Right ventricle myocardium superior (tissue), 1 donor: ENCODE data around the gene AKAP9. TPM values are rescaled to one million over a fixed set of nuclear protein-coding genes. Genes with fewer than 3 reads are reported as not detected.
A peak's percentile ranks its signal among the peaks of the same experiment; 100 is the strongest.
"Not testable (repeated sequence)": the region's sequence is repeated elsewhere in the genome, so short reads cannot be mapped to it uniquely, and the experiment has no call there.

Experiments
- ATAC-seq: fragments of 200-7000 bp; cut with Tn5 transposase; one replicate; pipeline ENCODE4 v1.9.1; 2020; ENCODE audit warnings: mild to moderate bottlenecking; ENCODE audit not compliant: poor library complexity
- DNase-seq: peaks from one replicate; pipeline ENCODE4 v3.0.0-alpha.2; 2020
- intact Hi-C: fragments of 100-400 bp; cut with DNase I; formaldehyde crosslinking; loops from one replicate; pipeline ENCODE4 v1.11.2; 2022
- total RNA-seq: library from RNA; stranded (reverse); fragmentation: NEBNext Ultra II Directional; extraction: Animal tissue kit (Norgen Biotek cat#: 25700); gene quantifications from one replicate; pipeline ENCODE4 v1.2.1, GENCODE V29; 2021
- donor health status: DM: no; HTN: yes; CAD: no; lungs with severe emphysema.

AKAP9 gene
- total RNA-seq, 1 donor from 2014 or later, result 44.0 TPM

GRCh38 chr7:91993976-91994375, 53.3 kb downstream of the AKAP9 start:
- intact Hi-C loops, result no loop called here
- DNase-seq (no peak), ATAC-seq (no peak)

DNA sequence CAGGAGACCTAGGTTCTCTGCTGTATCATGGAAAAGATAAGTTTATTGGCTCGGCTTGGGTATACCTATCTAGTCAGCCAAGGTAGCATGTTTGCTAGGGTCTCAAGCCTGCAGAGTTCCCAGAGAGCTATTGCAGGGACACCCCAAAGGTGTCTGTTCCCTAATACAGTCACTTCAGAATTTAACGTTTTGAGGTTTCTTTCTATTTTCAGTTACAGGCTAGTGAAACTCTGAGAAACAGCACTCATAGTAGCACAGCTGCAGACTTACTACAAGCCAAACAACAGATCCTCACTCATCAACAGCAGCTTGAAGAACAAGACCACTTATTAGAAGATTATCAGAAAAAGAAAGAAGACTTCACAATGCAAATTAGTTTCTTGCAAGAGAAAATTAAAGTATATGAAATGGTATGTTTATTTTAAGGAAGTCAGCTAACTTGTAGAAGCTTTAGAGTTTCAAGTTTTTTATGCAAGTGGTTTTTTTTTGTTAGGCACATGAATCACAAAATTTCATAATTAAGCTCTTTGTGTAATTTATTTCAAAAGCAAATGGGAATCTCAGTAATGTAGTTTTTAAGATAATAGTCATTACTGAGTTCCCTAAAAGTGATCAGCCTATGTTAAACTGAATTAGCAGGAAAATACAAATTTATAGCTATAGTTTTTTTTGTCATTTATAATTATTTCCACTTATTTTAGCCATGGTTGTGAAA, 54.9 kb downstream of the AKAP9 start:
- no peak for ATAC-seq
- intact Hi-C loops, result no loop called here
- DNase-seq, result no peak

DNA sequence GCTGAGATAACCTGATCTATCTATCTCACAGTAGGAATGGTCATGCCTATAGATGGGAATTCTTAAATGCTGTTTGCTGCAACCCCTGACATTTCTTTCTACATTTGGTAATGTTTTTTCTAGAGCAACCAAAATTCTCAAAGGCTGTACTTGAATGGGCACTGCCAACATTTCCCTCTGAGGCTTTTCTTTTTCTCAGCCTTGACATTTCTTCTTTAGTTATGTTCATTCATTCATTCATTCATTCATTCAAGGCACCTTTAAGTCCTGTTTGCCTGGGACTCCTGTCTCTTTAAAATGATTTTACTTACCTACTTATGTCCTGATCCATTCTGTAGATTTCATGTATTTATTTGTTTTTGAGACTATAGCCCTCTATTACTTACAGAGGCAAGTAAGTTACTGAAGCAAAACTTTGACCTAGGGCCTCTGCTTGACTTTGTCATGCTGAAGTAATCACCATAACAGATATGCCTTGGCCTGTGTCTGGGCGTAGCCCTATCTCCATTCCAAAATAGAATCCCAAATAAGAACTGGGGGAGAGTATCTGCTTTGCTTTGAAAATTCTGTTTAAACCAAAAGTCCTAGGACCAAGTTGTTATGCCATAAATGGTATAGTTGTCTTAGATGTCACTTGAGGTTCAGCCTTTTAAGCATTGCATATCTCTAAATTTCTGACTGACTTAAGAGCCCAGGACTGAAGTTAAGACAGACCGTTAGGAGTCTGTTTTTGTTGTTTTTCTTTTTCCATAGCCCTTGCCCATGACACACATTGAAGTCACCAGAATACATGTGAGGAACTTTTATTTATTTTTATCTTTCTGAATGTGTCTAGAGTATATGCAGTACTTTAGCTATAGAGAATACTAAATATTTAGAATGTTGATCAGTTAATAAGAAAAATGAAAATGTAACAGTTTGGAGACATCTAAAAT, 59.2 kb downstream of the AKAP9 start:
- intact Hi-C loops, result no loop called here
- ATAC-seq, result peak; percentile 83
- no peak for DNase-seq

DNA sequence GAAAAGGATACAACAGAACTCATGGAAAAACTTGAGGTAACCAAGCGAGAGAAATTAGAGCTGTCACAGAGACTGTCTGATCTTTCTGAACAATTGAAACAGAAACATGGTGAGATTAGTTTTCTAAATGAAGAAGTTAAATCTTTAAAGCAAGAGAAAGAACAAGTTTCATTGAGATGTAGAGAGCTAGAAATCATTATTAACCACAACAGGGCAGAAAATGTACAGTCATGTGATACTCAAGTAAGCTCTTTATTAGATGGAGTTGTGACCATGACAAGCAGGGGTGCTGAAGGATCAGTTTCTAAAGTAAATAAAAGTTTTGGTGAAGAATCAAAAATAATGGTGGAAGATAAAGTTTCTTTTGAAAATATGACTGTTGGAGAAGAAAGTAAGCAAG, 62.1 kb downstream of the AKAP9 start:
- ATAC-seq, result no peak
- intact Hi-C loops, result no loop called here

GRCh38 chr7:92006046-92006445, 65.4 kb downstream of the AKAP9 start:
- ATAC-seq (no peak), DNase-seq (no peak)
- intact Hi-C loops, result no loop called here

More for the DNA sequence above, 62.1 kb downstream of the AKAP9 start:
- DNase-seq, result no peak

DNA sequence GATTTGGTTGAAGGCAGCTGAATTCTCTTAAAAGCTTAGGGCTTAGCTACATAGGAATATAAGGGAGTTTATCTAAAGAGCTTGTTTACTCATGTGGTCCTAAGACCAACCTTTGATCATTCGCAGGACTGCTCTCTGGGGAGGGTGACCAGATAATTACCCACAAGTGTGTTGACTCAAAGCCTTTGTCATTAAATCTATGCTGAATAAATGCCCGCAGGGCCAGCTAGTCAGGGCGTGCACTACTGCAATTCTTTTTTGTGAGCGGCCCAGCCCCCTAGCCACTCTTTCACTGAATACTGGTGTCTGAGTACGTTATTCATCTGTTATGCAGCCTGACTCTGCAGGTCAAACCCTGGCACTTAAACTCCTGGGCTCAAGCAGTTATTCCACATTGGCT, 69.6 kb downstream of the AKAP9 start:
- ATAC-seq (no peak), DNase-seq (no peak)
- intact Hi-C loops, result no loop called here

DNA sequence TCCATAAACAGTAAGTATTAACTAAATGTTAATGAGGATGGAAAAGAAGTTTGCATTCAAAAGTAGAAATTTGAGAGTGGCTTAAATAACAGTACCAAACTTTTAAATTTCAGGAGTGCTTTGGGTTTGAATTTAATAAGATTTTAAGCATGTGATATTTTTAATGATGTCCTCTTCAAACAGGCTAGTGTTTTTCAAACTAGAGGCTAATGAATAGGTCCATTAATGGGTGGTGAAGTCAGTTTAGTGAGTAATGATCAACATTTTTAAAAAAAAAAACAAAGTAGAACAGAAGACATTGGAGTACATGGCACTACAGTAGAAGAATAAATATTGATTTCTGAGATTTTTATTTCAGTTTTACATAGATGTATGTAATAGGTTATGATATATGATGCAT, 72.9 kb downstream of the AKAP9 start:
- no peak for DNase-seq
- intact Hi-C loops, result no loop called here
- ATAC-seq, result no peak

- intact Hi-C loops, result no loop called here
- ATAC-seq, result no peak
- DNase-seq, result no peak
These were observed 80.0 kb downstream of the AKAP9 start for GRCh38 chr7:92020636-92021035.

- ATAC-seq (no peak), DNase-seq (no peak)
- intact Hi-C loops, result no loop called here
These were observed 84.6 kb downstream of the AKAP9 start for GRCh38 chr7:92025260-92025659.

GRCh38 chr7:92026635-92027034, 86.0 kb downstream of the AKAP9 start:
- DNase-seq, intact Hi-C loops, ATAC-seq: not testable (repeated sequence)

DNA sequence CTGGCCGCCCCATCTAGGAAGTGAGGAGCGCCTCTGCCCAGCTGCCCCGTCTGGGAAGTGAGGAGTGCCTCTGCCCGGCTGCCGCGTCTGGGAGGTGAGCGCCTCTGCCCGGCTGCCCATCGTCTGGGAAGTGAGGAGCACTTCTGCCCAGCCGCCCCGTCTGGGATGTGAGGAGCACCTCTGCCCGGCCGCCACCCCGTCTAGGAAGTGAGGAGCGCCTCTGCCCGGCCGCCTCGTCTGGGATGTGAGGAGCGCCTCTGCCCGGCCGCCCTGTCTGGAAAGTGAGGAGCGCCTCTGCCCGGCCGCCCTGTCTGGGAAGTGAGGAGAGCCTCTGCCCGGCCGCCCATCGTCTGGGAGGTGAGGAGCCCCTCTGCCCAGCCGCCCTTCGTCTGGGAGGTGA, 86.5 kb downstream of the AKAP9 start:
- DNase-seq, intact Hi-C loops, ATAC-seq: not testable (repeated sequence)

- ATAC-seq (no peak), DNase-seq (no peak)
- intact Hi-C loops, result no loop called here
These were observed 87.6 kb downstream of the AKAP9 start for GRCh38 chr7:92028226-92028625.

- ATAC-seq (no peak), DNase-seq (no peak)
- intact Hi-C loops, result no loop called here
These were observed 88.0 kb downstream of the AKAP9 start for GRCh38 chr7:92028686-92029085.

GRCh38 chr7:92034116-92034515, 93.5 kb downstream of the AKAP9 start:
- no peak for ATAC-seq
- intact Hi-C loops, result no loop called here
- no peak for DNase-seq

DNA sequence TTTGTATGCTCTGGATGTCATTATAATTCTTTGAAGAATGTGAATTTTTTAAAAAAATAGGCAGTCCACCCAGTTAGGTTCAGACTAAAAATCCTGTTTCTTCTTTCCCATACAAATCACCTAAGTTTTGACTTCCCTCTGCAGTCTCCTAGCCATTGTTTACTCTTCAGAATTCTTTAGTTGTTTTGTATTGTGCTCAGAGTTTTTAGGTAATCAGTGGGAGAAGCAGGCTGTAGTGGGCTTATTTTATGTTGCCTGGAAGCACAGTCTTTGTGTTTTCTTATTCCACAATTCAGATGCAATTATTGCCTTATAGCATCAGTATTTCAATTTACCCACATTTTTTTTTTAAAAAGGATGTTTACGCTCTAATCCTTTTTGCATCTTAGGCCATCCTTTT, 94.9 kb downstream of the AKAP9 start:
- intact Hi-C loops, result no loop called here
- ATAC-seq, result no peak
- DNase-seq, result no peak

DNA sequence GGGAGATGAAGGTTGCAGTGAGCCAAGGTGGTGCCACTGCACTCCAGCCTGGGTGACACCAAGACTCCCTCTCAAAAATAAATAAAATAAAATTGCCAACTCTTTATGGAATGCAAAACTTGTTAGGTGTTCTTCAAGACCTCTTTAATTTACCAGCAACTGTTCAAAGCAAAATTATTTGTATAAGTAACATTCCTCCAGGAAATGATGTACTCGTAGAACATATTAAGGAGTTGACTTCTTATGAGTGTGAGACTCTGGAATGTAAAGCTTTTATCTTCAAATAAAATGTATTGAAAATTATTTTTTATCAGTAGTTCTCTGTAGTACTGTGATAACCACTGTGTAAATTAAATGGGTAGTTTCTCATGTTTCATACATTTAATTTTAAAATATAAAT, 99.2 kb downstream of the AKAP9 start:
- intact Hi-C loops, result no loop called here
- DNase-seq, result no peak
- ATAC-seq, result no peak

DNA sequence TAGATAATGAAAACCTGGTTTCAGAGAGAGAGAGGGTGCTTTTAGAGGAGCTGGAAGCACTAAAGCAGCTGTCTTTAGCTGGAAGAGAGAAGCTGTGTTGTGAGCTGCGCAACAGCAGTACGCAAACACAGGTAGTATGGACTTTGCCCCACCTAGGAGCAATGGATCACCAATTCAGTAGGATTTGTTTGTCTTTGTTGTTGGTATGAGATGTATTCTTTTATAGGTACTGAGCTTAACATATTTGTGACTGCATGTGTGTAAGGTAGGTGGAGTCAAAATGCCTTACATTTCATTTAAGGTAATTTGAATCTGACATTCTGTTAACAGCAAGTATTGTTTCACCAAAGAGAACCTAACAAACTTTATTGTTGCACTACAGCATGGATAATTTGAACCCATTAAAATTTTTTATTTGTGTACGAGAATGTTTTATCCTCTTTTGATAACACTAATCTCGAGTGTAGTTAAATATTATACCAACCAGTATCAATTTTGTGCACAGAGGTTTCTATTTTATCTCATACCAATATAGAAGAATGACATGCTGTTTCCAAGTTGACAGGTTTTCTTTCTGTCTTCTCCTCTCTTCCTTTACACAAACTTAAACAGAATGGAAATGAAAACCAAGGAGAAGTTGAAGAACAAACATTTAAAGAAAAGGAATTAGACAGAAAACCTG, 101.5 kb downstream of the AKAP9 start:
- intact Hi-C loops, result no loop called here
- peak; percentile 16 for ATAC-seq
- no peak for DNase-seq

DNA sequence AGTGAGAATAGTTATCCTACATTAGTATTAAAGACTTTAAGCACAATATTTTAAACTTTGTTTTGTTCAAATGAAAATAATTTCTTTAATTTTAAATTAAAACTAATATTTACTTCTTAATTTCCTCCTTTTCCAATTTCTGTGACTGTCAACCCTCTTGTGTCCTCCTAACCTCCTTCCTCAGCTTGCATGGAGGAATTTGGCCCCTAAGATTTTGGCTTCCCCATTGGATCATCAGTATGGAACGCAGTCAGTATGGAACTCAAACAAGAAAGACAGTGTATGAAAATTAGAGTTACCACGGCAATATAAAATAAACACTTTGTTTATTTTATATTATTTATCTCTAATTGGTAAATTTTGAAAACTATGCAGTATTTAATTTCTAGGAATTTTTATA, 102.4 kb downstream of the AKAP9 start:
- peak; percentile 36 for ATAC-seq
- DNase-seq, result no peak
- intact Hi-C loops, result no loop called here

DNA sequence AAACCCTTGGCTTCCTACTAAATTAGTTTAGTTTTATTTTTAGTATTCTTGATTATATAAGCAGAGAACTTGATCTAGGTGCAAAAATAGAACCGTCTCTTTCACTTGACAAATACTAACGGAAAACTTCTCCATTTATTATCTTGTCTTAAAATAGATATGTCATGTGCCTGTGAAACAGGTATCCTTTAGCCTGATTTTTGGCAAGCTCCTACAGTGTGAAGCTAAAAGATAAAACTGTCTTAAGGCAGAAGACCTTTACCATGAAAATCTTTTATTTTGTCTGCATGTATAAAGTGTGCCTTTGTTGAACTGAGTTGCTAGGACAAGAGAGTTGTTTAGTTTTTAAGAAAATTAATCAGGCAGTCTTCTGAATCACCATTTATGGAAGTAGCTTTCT, 103.0 kb downstream of the AKAP9 start:
- no peak for DNase-seq
- ATAC-seq, result peak; percentile 80
- intact Hi-C loops, result no loop called here
